ENCODE measurements around the gene CAMK2A.

Gene CAMK2A

GRCh38 chr5:150277043-150277442 lies 12.5 kb downstream of the CAMK2A start:
- Histone ChIP-seq H3K4me3 (ENCODE audit: low read depth, low read length) (no peak overlapping the region), H3K4me1 (no peaks in the 10 kb centered on the region), H3K9ac (no peak overlapping the region), H3K27ac (no peak overlapping the region), H3K9me3 (ENCODE audit: control insufficient read depth, low read length) (no peaks in the 10 kb centered on the region), H3K79me2 (no peaks in the 10 kb centered on the region), H2AFZ (no peak overlapping the region), H3K27me3 (ENCODE audit: control insufficient read depth, insufficient read depth, low read length) (no peaks in the 10 kb centered on the region), H3K4me2 (ENCODE audit: low read length) (no peak overlapping the region), H3K36me3 (ENCODE audit: control insufficient read depth, insufficient read depth, low read length) (no peaks in the 10 kb centered on the region)
- TF ChIP-seq CTCF (IDR thresholded peaks at IDR 0.05) = no peak

- H3K4me1 ChIP-seq = no peaks in the 10 kb centered on the region
- no peak overlapping the region for H3K27ac ChIP-seq
- no peak for TF ChIP-seq CTCF (IDR thresholded peaks at IDR 0.05)
- no peak overlapping the region for H3K4me3 ChIP-seq (ENCODE audit: low read depth, low read length)
- no peak overlapping the region for H3K9ac ChIP-seq
- H3K79me2 ChIP-seq = no peaks in the 10 kb centered on the region
- H3K4me2 ChIP-seq (ENCODE audit: low read length) = no peak overlapping the region
- H3K36me3 ChIP-seq (ENCODE audit: control insufficient read depth, insufficient read depth, low read length) = no peaks in the 10 kb centered on the region
- H3K9me3 ChIP-seq (ENCODE audit: control insufficient read depth, low read length) = no peaks in the 10 kb centered on the region
- no peaks in the 10 kb centered on the region for H3K27me3 ChIP-seq (ENCODE audit: control insufficient read depth, insufficient read depth, low read length)
- no peak overlapping the region for H2AFZ ChIP-seq
These were observed 14.8 kb downstream of the CAMK2A start for GRCh38 chr5:150274811-150275210.

- H2AFZ ChIP-seq = no peak overlapping the region
- no peak for TF ChIP-seq CTCF (IDR thresholded peaks at IDR 0.05)
These were observed 17.0 kb downstream of the CAMK2A start for GRCh38 chr5:150272531-150272930.

GRCh38 chr5:150271923-150272322 lies 17.6 kb downstream of the CAMK2A start:
- Histone ChIP-seq H3K4me2 (ENCODE audit: low read length) (no peak overlapping the region), H3K27ac (no peak overlapping the region), H3K9me3 (ENCODE audit: control insufficient read depth, low read length) (no peaks in the 10 kb centered on the region), H3K4me3 (ENCODE audit: low read depth, low read length) (no peak overlapping the region), H2AFZ (no peak overlapping the region), H3K79me2 (no peaks in the 10 kb centered on the region), H3K27me3 (ENCODE audit: control insufficient read depth, insufficient read depth, low read length) (no peaks in the 10 kb centered on the region), H3K9ac (no peak overlapping the region), H3K4me1 (no peaks in the 10 kb centered on the region), H3K36me3 (ENCODE audit: control insufficient read depth, insufficient read depth, low read length) (no peaks in the 10 kb centered on the region)
- TF ChIP-seq CTCF (IDR thresholded peaks at IDR 0.05) = no peak

More at GRCh38 chr5:150272531-150272930, 17.0 kb downstream of the CAMK2A start:
- Histone ChIP-seq H3K27me3 (ENCODE audit: control insufficient read depth, insufficient read depth, low read length) (no peaks in the 10 kb centered on the region), H3K4me1 (no peaks in the 10 kb centered on the region), H3K4me2 (ENCODE audit: low read length) (no peak overlapping the region), H3K27ac (no peak overlapping the region), H3K4me3 (ENCODE audit: low read depth, low read length) (no peak overlapping the region), H3K9ac (no peak overlapping the region), H3K79me2 (no peaks in the 10 kb centered on the region), H3K9me3 (ENCODE audit: control insufficient read depth, low read length) (no peaks in the 10 kb centered on the region), H3K36me3 (ENCODE audit: control insufficient read depth, insufficient read depth, low read length) (no peaks in the 10 kb centered on the region)

- no peak overlapping the region for H3K27ac ChIP-seq
- H3K27me3 ChIP-seq (ENCODE audit: control insufficient read depth, insufficient read depth, low read length) = no peaks in the 10 kb centered on the region
- no peak overlapping the region for H3K4me2 ChIP-seq (ENCODE audit: low read length)
- H3K4me1 ChIP-seq = no peaks in the 10 kb centered on the region
- TF ChIP-seq CTCF (IDR thresholded peaks at IDR 0.05) = no peak
- no peaks in the 10 kb centered on the region for H3K36me3 ChIP-seq (ENCODE audit: control insufficient read depth, insufficient read depth, low read length)
- no peak overlapping the region for H3K4me3 ChIP-seq (ENCODE audit: low read depth, low read length)
- no peaks in the 10 kb centered on the region for H3K9me3 ChIP-seq (ENCODE audit: control insufficient read depth, low read length)
- H2AFZ ChIP-seq = no peak overlapping the region
- no peaks in the 10 kb centered on the region for H3K79me2 ChIP-seq
- H3K9ac ChIP-seq = no peak overlapping the region
These were observed 18.3 kb downstream of the CAMK2A start for GRCh38 chr5:150271296-150271692.

Measured in parathyroid adenoma (tissue), 2 donors.